ENCODE results near the gene HCFC1. TPM values are rescaled to one million over a fixed set of nuclear protein-coding genes. Genes with fewer than 3 reads are reported as not detected.

The HCFC1 gene
- total RNA-seq, 1 donor from 2014 or later = 48.4 TPM

- ATAC-seq = peak; percentile 97 to 98
- Histone ChIP-seq H3K9me3 (no peaks in the 10 kb centered on the region), H3K27me3 (ENCODE audit: low read depth) (no peaks in the 10 kb centered on the region), H3K4me1 (peaks cover 11% of the 10 kb centered on the region), H3K4me3 (peak within 1 kb of the TSS; percentile 71), H3K36me3 (peaks cover 31% of the 10 kb centered on the region), H3K27ac (peak within 1 kb of the TSS; percentile 60)
- no peak for TF ChIP-seq CTCF (IDR thresholded peaks at IDR 0.05)
- peak; percentile 80 for DNase-seq
- intact Hi-C loops (cut with DNase I) = no loop called here
Observed at GRCh38 chrX:153934762-153935325, 36.8 kb downstream of the HCFC1 start, which contains the start of gene NAA10. NAA10 (minus strand) TSS chrX:153935037; CDS start chrX:153934904, 133 bp downstream.

- intact Hi-C loops (cut with DNase I) = no loop called here
- no peak for DNase-seq
Observed at GRCh38 chrX:153934148-153934761, 37.4 kb downstream of the HCFC1 start.

GRCh38 chrX:153933748-153934147 is 37.9 kb downstream of the HCFC1 start:
- H3K9me3 ChIP-seq = no peaks in the 10 kb centered on the region
- no peak for TF ChIP-seq CTCF (IDR thresholded peaks at IDR 0.05)
- H3K36me3 ChIP-seq = peaks cover 34% of the 10 kb centered on the region
- no peaks in the 10 kb centered on the region for H3K27me3 ChIP-seq (ENCODE audit: low read depth)
- peaks cover 20% of the 10 kb centered on the region for H3K4me1 ChIP-seq
- ATAC-seq (no peak), DNase-seq (no peak)
- peak overlapping the region; percentile 60 for H3K27ac ChIP-seq
- H3K4me3 ChIP-seq = peak overlapping the region; percentile 71
- intact Hi-C loops (cut with DNase I) = no loop called here

More at GRCh38 chrX:153934148-153934761, 37.4 kb downstream of the HCFC1 start:
- peak; percentile 5 to 18 for ATAC-seq
- Histone ChIP-seq H3K9me3 (no peaks in the 10 kb centered on the region), H3K4me1 (peaks cover 15% of the 10 kb centered on the region), H3K4me3 (peak overlapping the region; percentile 71), H3K27me3 (ENCODE audit: low read depth) (no peaks in the 10 kb centered on the region), H3K36me3 (peaks cover 34% of the 10 kb centered on the region), H3K27ac (peak overlapping the region; percentile 60)
- no peak for TF ChIP-seq CTCF (IDR thresholded peaks at IDR 0.05)

GRCh38 chrX:153932220-153932915 is 39.2 kb downstream of the HCFC1 start:
- intact Hi-C loops (cut with DNase I) = no loop called here
- no peak for DNase-seq
- Histone ChIP-seq H3K27ac (no peak overlapping the region), H3K27me3 (ENCODE audit: low read depth) (no peaks in the 10 kb centered on the region), H3K4me1 (peaks cover 22% of the 10 kb centered on the region), H3K4me3 (no peak overlapping the region), H3K36me3 (peaks cover 34% of the 10 kb centered on the region), H3K9me3 (no peaks in the 10 kb centered on the region)
- ATAC-seq = no peak
- TF ChIP-seq CTCF (IDR thresholded peaks at IDR 0.05) = no peak

GRCh38 chrX:153931748-153932147 is 39.9 kb downstream of the HCFC1 start:
- Histone ChIP-seq H3K27me3 (ENCODE audit: low read depth) (no peaks in the 10 kb centered on the region), H3K36me3 (peaks cover 34% of the 10 kb centered on the region), H3K27ac (no peak overlapping the region), H3K4me1 (peaks cover 26% of the 10 kb centered on the region), H3K9me3 (no peaks in the 10 kb centered on the region), H3K4me3 (no peak overlapping the region)
- TF ChIP-seq CTCF (IDR thresholded peaks at IDR 0.05) = no peak
- intact Hi-C loops (cut with DNase I) = no loop called here
- no peak for DNase-seq
- no peak for ATAC-seq

All from lower lobe of right lung (tissue), 2 donors.